Fibroblast of lung (primary cell): Measurements from ENCODE around the gene KCNIP4. TPM values are rescaled to one million over a fixed set of nuclear protein-coding genes. Genes with fewer than 3 reads are reported as not detected.

Experiments
- DNase-seq, 2 donors: peaks; one replicate each; pipeline versions ENCODE4 v3.0.0 to v3.0.0-alpha.2; 2010; ENCODE audit warnings: low read depth in 2 of 2
- H2AFZ ChIP-seq: 2 replicates; pipeline ENCODE4 v1.5.1; 2012; ENCODE audit warnings: low read length, control low read depth, inconsistent platforms
- H3K27ac ChIP-seq: 2 replicates; pipeline ENCODE4 v1.5.1; 2011; ENCODE audit warnings: low read length, control low read depth; ENCODE audit not compliant: insufficient read depth
- H3K27me3 ChIP-seq: 2 replicates; pipeline ENCODE4 v1.5.1; 2011; ENCODE audit warnings: mild to moderate bottlenecking, low read length; ENCODE audit not compliant: control insufficient read depth, insufficient read depth
- H3K36me3 ChIP-seq: 2 replicates; pipeline ENCODE4 v1.5.1; 2011; ENCODE audit warnings: low read length; ENCODE audit not compliant: control insufficient read depth, insufficient read depth
- H3K4me1 ChIP-seq: 2 replicates; pipeline ENCODE4 v1.5.1; 2011; ENCODE audit warnings: low read length; ENCODE audit not compliant: control insufficient read depth, insufficient read depth; ENCODE audit errors: extremely low read depth
- H3K4me2 ChIP-seq: 2 replicates; pipeline ENCODE4 v1.5.1; 2011; ENCODE audit warnings: low read length, control low read depth; ENCODE audit not compliant: insufficient read depth; ENCODE audit errors: extremely low read depth
- H3K4me3 ChIP-seq, 4 experiments: fragments of 200-600 bp in 1 of 4; sonication (generic) in 1 of 4; replicated peaks in 1 of 4; 2 replicates each; pipeline ENCODE4 v1.5.1; 2011 to 2016; ENCODE audit warnings: low read length in 4 of 4, low read depth in 3 of 4, mild to moderate bottlenecking in 3 of 4, control low read depth in 2 of 4, inconsistent platforms in 1 of 4, mixed read lengths in 1 of 4; ENCODE audit not compliant: insufficient read depth in 1 of 4; ENCODE audit errors: control extremely low read depth in 1 of 4
- H3K79me2 ChIP-seq: 2 replicates; pipeline ENCODE4 v1.5.1; 2012; ENCODE audit warnings: mild to moderate bottlenecking, low read length, inconsistent platforms; ENCODE audit not compliant: control insufficient read depth, insufficient read depth
- H3K9ac ChIP-seq: 2 replicates; pipeline ENCODE4 v1.5.1; 2011; ENCODE audit warnings: mild to moderate bottlenecking, low read length, control low read depth; ENCODE audit not compliant: insufficient read depth
- H3K9me3 ChIP-seq: 2 replicates; pipeline ENCODE4 v1.5.1; 2012; ENCODE audit warnings: low read depth, low read length; ENCODE audit not compliant: control insufficient read depth, insufficient read depth
- H4K20me1 ChIP-seq: 2 replicates; pipeline ENCODE4 v1.5.1; 2011; ENCODE audit warnings: low read length; ENCODE audit not compliant: control insufficient read depth, insufficient read depth; ENCODE audit errors: extremely low read depth
- CTCF ChIP-seq, 2 donors: IDR thresholded peaks in 1 of 2; conservative IDR thresholded peaks in 1 of 2; 1 replicate in 1 of 2; 2 replicates in 1 of 2; pipeline ENCODE4 v1.5.1; 2011 to 2012; ENCODE audit warnings: low read length in 2 of 2, control low read depth in 1 of 2, inconsistent platforms in 1 of 2, low read depth in 1 of 2, mild to moderate bottlenecking in 1 of 2
- EZH2 ChIP-seq: IDR thresholded peaks from 2 replicates; pipeline ENCODE4 v1.5.1; 2012; ENCODE audit warnings: low read length, control low read depth, mild to moderate bottlenecking; ENCODE audit errors: missing control alignments
- polyA plus RNA-seq, 2 donors: library from polyadenylated mRNA; depleted of rRNA in 1 of 2; stranded (reverse) in 1 of 2; unstranded in 1 of 2; fragments of >200 nt; gene quantifications; 2 replicates each; pipeline ENCODE4 v1.2.1, GENCODE V29; 2011 to 2012; ENCODE audit warnings: missing spikeins in 1 of 2
- total RNA-seq: library from RNA; depleted of rRNA; stranded (reverse); fragments of >200 nt; gene quantifications from 2 replicates; pipeline ENCODE4 v1.2.1, GENCODE V29; 2014

The KCNIP4 gene
- total and polyA plus RNA-seq, 2 donors (not counting 1 experiment from before 2014, with no cell fraction given) = not detected

- Histone ChIP-seq H3K4me1 (no peaks in the 10 kb centered on the region), H3K9me3 (no peaks in the 10 kb centered on the region), H3K27ac (no peak overlapping the region), H3K4me3 (no peak overlapping the region), H2AFZ (no peak overlapping the region), H4K20me1 (no peaks in the 10 kb centered on the region), H3K27me3 (no peaks in the 10 kb centered on the region), H3K4me2 (no peak overlapping the region), H3K79me2 (no peaks in the 10 kb centered on the region), H3K36me3 (no peaks in the 10 kb centered on the region), H3K9ac (no peak overlapping the region)
- TF ChIP-seq EZH2 (no peak), CTCF (conservative IDR thresholded peaks at IDR 0.05 in 1 of 2, IDR thresholded peaks at IDR 0.05 in 1 of 2; ENCODE audit: low read depth in 1 of 2, low read length in 2 of 2) (no peak)
- DNase-seq = no peak
These were observed 302.8 kb downstream of the KCNIP4 start for GRCh38 chr4:21645776-21646175.

- Histone ChIP-seq H3K9ac (no peak overlapping the region), H3K4me2 (no peak overlapping the region), H4K20me1 (no peaks in the 10 kb centered on the region), H3K27ac (no peak overlapping the region), H3K79me2 (no peaks in the 10 kb centered on the region), H3K4me3 (no peak overlapping the region), H3K9me3 (no peaks in the 10 kb centered on the region), H3K4me1 (no peaks in the 10 kb centered on the region), H2AFZ (no peak overlapping the region), H3K27me3 (no peaks in the 10 kb centered on the region), H3K36me3 (no peaks in the 10 kb centered on the region)
- TF ChIP-seq EZH2 (no peak), CTCF (conservative IDR thresholded peaks at IDR 0.05 in 1 of 2, IDR thresholded peaks at IDR 0.05 in 1 of 2; ENCODE audit: low read depth in 1 of 2, low read length in 2 of 2) (no peak)
- no peak for DNase-seq
These were observed 306.9 kb downstream of the KCNIP4 start for GRCh38 chr4:21641696-21642095.

- Histone ChIP-seq H3K27me3 (no peaks in the 10 kb centered on the region), H2AFZ (no peak overlapping the region), H3K36me3 (no peaks in the 10 kb centered on the region), H3K9ac (no peak overlapping the region), H3K4me3 (no peak overlapping the region), H3K79me2 (no peaks in the 10 kb centered on the region), H3K27ac (no peak overlapping the region), H3K4me1 (no peaks in the 10 kb centered on the region), H3K9me3 (no peaks in the 10 kb centered on the region), H4K20me1 (no peaks in the 10 kb centered on the region), H3K4me2 (no peak overlapping the region)
- TF ChIP-seq EZH2 (no peak), CTCF (conservative IDR thresholded peaks at IDR 0.05 in 1 of 2, IDR thresholded peaks at IDR 0.05 in 1 of 2; ENCODE audit: low read depth in 1 of 2, low read length in 2 of 2) (no peak)
- DNase-seq = no peak
These were observed 310.3 kb downstream of the KCNIP4 start for GRCh38 chr4:21638171-21638725.
